IMR-90 (cell line): ENCODE data around the gene STXBP6. TPM values are rescaled to one million over a fixed set of nuclear protein-coding genes. Genes with fewer than 3 reads are reported as not detected.

Experiments used
- ATAC-seq: fragments of 200-7000 bp; cut with Tn5 transposase; 2 replicates; pipeline ENCODE4 v1.9.1; 2020; ENCODE audit warnings: low read depth, mild to moderate bottlenecking, moderate library complexity
- BruUV-seq: library from RNA; stranded (reverse); fragments of 400-500 nt; replicated peaks from 2 replicates; lab custom pipeline; 2021; lab: Mats Ljungman, UMichigan
- CTCF ChIA-PET: fragments of 300-600 bp; formaldehyde crosslinking; extraction: SDS; loops from one replicate; lab custom pipeline; 2021; ENCODE audit warnings: antibody characterized with exemption; lab: Yijun Ruan, JAX
- POLR2A ChIA-PET: fragments of 300-600 bp; sonication (Branson Sonifier 250); formaldehyde crosslinking; loops from one replicate; lab custom pipeline; 2022; ENCODE audit warnings: antibody characterized with exemption; ENCODE audit not compliant: unreplicated experiment; lab: Charles Lee
- DNase-seq: peaks from one replicate; pipeline ENCODE4 v3.0.0; 2013
- H2AFZ ChIP-seq: replicated peaks from 2 replicates; pipeline ENCODE3; 2013; ENCODE audit warnings: low read length, mild to moderate bottlenecking; ENCODE audit not compliant: poor library complexity
- H2AK5ac ChIP-seq: 2 replicates; pipeline ENCODE4 v1.6.1; 2013; ENCODE audit warnings: low read depth, low read length, inconsistent platforms
- H2AK9ac ChIP-seq: replicated peaks from 2 replicates; pipeline ENCODE3; 2013; ENCODE audit warnings: mild to moderate bottlenecking, low read depth, low read length, moderate library complexity; ENCODE audit not compliant: poor library complexity
- H2BK120ac ChIP-seq: 2 replicates; pipeline ENCODE4 v1.6.1; 2013; ENCODE audit warnings: low read depth, low read length, inconsistent platforms
- H2BK15ac ChIP-seq: 3 replicates; pipeline ENCODE4 v1.6.1; 2013; ENCODE audit warnings: low read depth, low read length, inconsistent platforms
- H2BK20ac ChIP-seq: 2 replicates; pipeline ENCODE4 v1.6.1; 2013; ENCODE audit warnings: low read depth, mild to moderate bottlenecking, inconsistent platforms, low read length, moderate library complexity
- H2BK5ac ChIP-seq: 2 replicates; pipeline ENCODE4 v1.6.1; 2013; ENCODE audit warnings: mild to moderate bottlenecking, low read depth, low read length, inconsistent platforms; ENCODE audit not compliant: poor library complexity, severe bottlenecking
- H3K14ac ChIP-seq: replicated peaks from 2 replicates; pipeline ENCODE4 v1.6.1; 2013; ENCODE audit warnings: low read depth, low read length, inconsistent platforms
- H3K18ac ChIP-seq: 2 replicates; pipeline ENCODE4 v1.6.1; 2013; ENCODE audit warnings: low read depth, low read length, control low read depth
- H3K23ac ChIP-seq: 2 replicates; pipeline ENCODE4 v1.6.1; 2013; ENCODE audit warnings: low read depth, low read length, inconsistent platforms
- H3K27ac ChIP-seq: 2 replicates; pipeline ENCODE4 v1.5.1; 2013; ENCODE audit warnings: mild to moderate bottlenecking, control low read depth, low read length; ENCODE audit not compliant: insufficient read depth
- H3K27me3 ChIP-seq: 2 replicates; pipeline ENCODE4 v1.6.1; 2013; ENCODE audit warnings: low read length; ENCODE audit not compliant: control insufficient read depth, insufficient read depth
- H3K36me3 ChIP-seq: 2 replicates; pipeline ENCODE4 v1.6.1; 2013; ENCODE audit warnings: low read length, mixed read lengths; ENCODE audit not compliant: control insufficient read depth, insufficient read depth
- H3K4ac ChIP-seq: 2 replicates; pipeline ENCODE4 v1.6.1; 2013; ENCODE audit warnings: low read depth, low read length, inconsistent platforms
- H3K4me1 ChIP-seq: 2 replicates; pipeline ENCODE4 v1.6.1; 2013; ENCODE audit warnings: low read length, mixed read lengths; ENCODE audit not compliant: control insufficient read depth, insufficient read depth
- H3K4me2 ChIP-seq: 2 replicates; pipeline ENCODE4 v1.6.1; 2013; ENCODE audit warnings: low read depth, mild to moderate bottlenecking, control low read depth, low read length, moderate library complexity
- H3K4me3 ChIP-seq: 2 replicates; pipeline ENCODE4 v1.5.1; 2013; ENCODE audit warnings: low read depth, mild to moderate bottlenecking, control low read depth, low read length, moderate library complexity; ENCODE audit not compliant: insufficient read depth
- H3K56ac ChIP-seq: 2 replicates; pipeline ENCODE4 v1.6.1; 2013; ENCODE audit warnings: low read length, inconsistent platforms; ENCODE audit not compliant: insufficient read depth; ENCODE audit errors: extremely low read depth
- H3K79me1 ChIP-seq, 2 experiments: 2 replicates each; pipeline ENCODE4 v1.6.1; 2013; ENCODE audit warnings: low read length in 2 of 2, inconsistent platforms in 1 of 2, low read depth in 1 of 2
- H3K9ac ChIP-seq: 2 replicates; pipeline ENCODE4 v1.6.1; 2013; ENCODE audit warnings: low read depth, low read length, control low read depth
- H3K9me1 ChIP-seq: 2 replicates; pipeline ENCODE4 v1.6.1; 2013; ENCODE audit warnings: low read length, inconsistent platforms; ENCODE audit not compliant: insufficient read depth
- H3K9me3 ChIP-seq: 2 replicates; pipeline ENCODE4 v1.6.1; 2013; ENCODE audit warnings: low read length; ENCODE audit not compliant: control insufficient read depth, insufficient read depth
- H4K20me1 ChIP-seq: 2 replicates; pipeline ENCODE4 v1.6.1; 2013; ENCODE audit warnings: low read length, inconsistent platforms; ENCODE audit not compliant: insufficient read depth
- H4K5ac ChIP-seq: 2 replicates; pipeline ENCODE4 v1.6.1; 2013; ENCODE audit warnings: mild to moderate bottlenecking, low read depth, low read length, control low read depth
- H4K8ac ChIP-seq, 2 experiments: 2 replicates each; pipeline ENCODE4 v1.6.1; 2013; ENCODE audit warnings: low read depth in 2 of 2, low read length in 2 of 2, control low read depth in 1 of 2, inconsistent platforms in 1 of 2
- H4K91ac ChIP-seq: 2 replicates; pipeline ENCODE4 v1.6.1; 2013; ENCODE audit warnings: low read depth, low read length, inconsistent platforms; ENCODE audit not compliant: insufficient read depth
- CEBPB ChIP-seq: IDR thresholded peaks from 2 replicates; pipeline ENCODE4 v1.6.1; 2012; ENCODE audit warnings: low read depth, low read length, improper control_type of control experiment
- CHD1 ChIP-seq: IDR thresholded peaks from 2 replicates; pipeline ENCODE4 v1.6.1; 2012; ENCODE audit warnings: low read depth, low read length, improper control_type of control experiment
- NFE2L2 ChIP-seq: fragments of 150-350 bp; IDR thresholded peaks from 2 replicates; pipeline ENCODE4 v1.6.1; 2016; ENCODE audit warnings: low read depth, mild to moderate bottlenecking, low read length
- POLR2A ChIP-seq: IDR thresholded peaks from 2 replicates; pipeline ENCODE4 v1.6.1; 2012; ENCODE audit warnings: mild to moderate bottlenecking, low read depth, low read length
- WGBS, 2 experiments: methylation state at CpG; one replicate each; pipeline versions ENCODE4 v1.1.5 to v1.1.7; 2013; ENCODE audit warnings: missing lambda C conversion rate in 2 of 2; ENCODE audit not compliant: insufficient read length in 1 of 2; ENCODE audit errors: extremely low coverage in 2 of 2; 5-methylcytosine and 5-hydroxymethylcytosine counted together
- dilution Hi-C: fragments of 300-500 bp; cut with HindIII; formaldehyde crosslinking; loops from one replicate; pipeline ENCODE4 v1.14.3; 2018; ENCODE audit warnings: low sequenced_read_pairs; ENCODE audit not compliant: unreplicated experiment
- in situ Hi-C: fragments of 300-500 bp; cut with MboI; formaldehyde crosslinking; loops from 3 replicates; pipeline ENCODE4 v1.14.3; 2019; ENCODE audit warnings: low sequenced_read_pairs, inconsistent platforms, mixed read lengths
- intact Hi-C: fragments of 100-400 bp; cut with micrococcal nuclease; formaldehyde crosslinking; loops from 2 replicates; pipeline ENCODE4 v1.10.0; 2022
- polyA plus RNA-seq, 3 experiments: library from polyadenylated mRNA; depleted of rRNA; stranded (reverse); fragments of >200 nt; gene quantifications; 2 replicates each; pipeline ENCODE4 v1.2.3, GENCODE V29; 2012; ENCODE audit warnings: low replicate concordance in 1 of 3
- total RNA-seq: library from RNA; depleted of rRNA; stranded (reverse); fragments of >200 nt; gene quantifications from 2 replicates; pipeline ENCODE4 v1.2.3, GENCODE V29; 2012
- TF ChIP-seq, protein P1 (sequence below): fragments of 150-350 bp; IDR thresholded peaks from 2 replicates; pipeline ENCODE4 v1.6.1; 2017; ENCODE audit warnings: mild to moderate bottlenecking, antibody characterized with exemption, low read length, low read depth

The STXBP6 gene
- total and polyA plus RNA-seq, 2 of the 4 experiments (the other 2 are of a cell fraction): 14.2 to 14.3 TPM

DNA sequence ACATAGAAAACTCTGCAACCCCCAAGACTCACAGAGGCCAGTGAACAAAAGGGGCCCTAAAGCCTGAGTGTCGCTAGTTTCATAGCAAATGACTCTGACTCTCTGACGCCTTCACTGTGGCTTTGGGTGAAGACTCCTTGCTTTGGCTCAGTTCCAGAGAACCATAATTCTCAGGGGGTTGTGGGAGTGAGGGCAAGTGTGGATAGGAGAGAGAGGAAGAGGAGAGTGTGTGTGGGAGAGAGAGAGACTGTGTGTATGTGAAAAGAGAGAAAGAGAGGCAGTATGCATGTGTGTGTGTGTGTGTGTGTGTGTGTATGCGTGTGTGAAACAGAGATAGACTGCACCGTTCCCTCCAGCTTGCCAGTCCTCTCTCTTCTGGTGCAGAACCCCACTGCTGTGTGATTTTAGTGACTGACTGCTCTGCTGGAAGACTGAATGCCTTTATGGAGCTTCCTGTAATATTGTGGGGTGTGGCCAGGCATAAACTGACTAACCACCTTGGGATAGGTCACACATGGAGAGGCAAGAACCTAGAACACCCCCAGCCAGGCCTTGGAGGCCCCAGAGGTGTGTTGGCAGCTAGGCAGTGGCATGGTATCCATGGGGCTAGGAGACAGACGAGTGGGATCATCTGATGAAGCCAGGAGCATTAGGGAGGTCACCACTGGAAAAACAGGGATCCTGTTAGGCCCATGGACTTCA is 45.9 kb upstream of the STXBP6 start:
- Histone ChIP-seq H3K4me3 (no peak overlapping the region), H3K27ac (no peak overlapping the region), H4K20me1 (no peaks in the 10 kb centered on the region), H3K36me3 (no peaks in the 10 kb centered on the region), H3K27me3 (no peaks in the 10 kb centered on the region), H3K18ac (no peak overlapping the region), H3K9ac (no peak overlapping the region), H2BK5ac (no peak overlapping the region), H3K56ac (no peak overlapping the region), H4K8ac (no peak overlapping the region), H3K79me1 (no peaks in the 10 kb centered on the region), H3K4me1 (peaks cover 3% of the 10 kb centered on the region; the same call in 1 of the 2 replicates), H3K9me3 (no peaks in the 10 kb centered on the region), H2AK5ac (no peak overlapping the region), H3K4me2 (no peak overlapping the region), H2BK120ac (no peak overlapping the region), H3K4ac (no peak overlapping the region), H2AFZ (peak overlapping the region; percentile 23), H4K91ac (no peak overlapping the region), H2AK9ac (peak overlapping the region; percentile 6), H2BK15ac (no peak overlapping the region), H2BK20ac (no peak overlapping the region), H4K5ac (no peak overlapping the region), H3K9me1 (no peaks in the 10 kb centered on the region), H3K14ac (peak overlapping the region; percentile 14; the same call in 1 of the 2 replicates), H3K23ac (no peak overlapping the region)
- intact Hi-C loops: no loop called here
- no peak for DNase-seq
- ChIA-PET POLR2A (no interaction called here), CTCF (no interaction called here)
- 60% methylated on average over 1 of the region's 5 CpGs; no CpG with 5 or more reads in 1 of the 2 experiments for WGBS, 2 experiments
- BruUV-seq: no TSS peak
- in situ Hi-C loops: no loop called here
- ATAC-seq: no peak
- TF ChIP-seq, protein P1, sequence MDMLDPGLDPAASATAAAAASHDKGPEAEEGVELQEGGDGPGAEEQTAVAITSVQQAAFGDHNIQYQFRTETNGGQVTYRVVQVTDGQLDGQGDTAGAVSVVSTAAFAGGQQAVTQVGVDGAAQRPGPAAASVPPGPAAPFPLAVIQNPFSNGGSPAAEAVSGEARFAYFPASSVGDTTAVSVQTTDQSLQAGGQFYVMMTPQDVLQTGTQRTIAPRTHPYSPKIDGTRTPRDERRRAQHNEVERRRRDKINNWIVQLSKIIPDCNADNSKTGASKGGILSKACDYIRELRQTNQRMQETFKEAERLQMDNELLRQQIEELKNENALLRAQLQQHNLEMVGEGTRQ: no peak
- TF ChIP-seq CHD1 (no peak), CEBPB (no peak), NFE2L2 (no peak), POLR2A (no peak)
- dilution Hi-C loops: no loop called here
